ENCODE measurements around the gene SPATS2L.
"Not testable (repeated sequence)": the region's sequence is repeated elsewhere in the genome, so short reads cannot be mapped to it uniquely, and the experiment has no call there.

SPATS2L gene

GRCh38 chr2:200320991-200321390 lies 14.5 kb downstream of the SPATS2L start:
- DNase-seq: no peak

- no peak for DNase-seq
Observed at GRCh38 chr2:200321780-200322534, 15.5 kb downstream of the SPATS2L start.

- no peak for DNase-seq
Observed at GRCh38 chr2:200322607-200323006, 16.1 kb downstream of the SPATS2L start.

GRCh38 chr2:200324362-200324761 lies 17.9 kb downstream of the SPATS2L start:
- DNase-seq: no peak

- DNase-seq: no peak
Observed at GRCh38 chr2:200329384-200329783, 22.9 kb downstream of the SPATS2L start.

- no peak for DNase-seq
Observed at GRCh38 chr2:200329798-200330197, 23.3 kb downstream of the SPATS2L start.

- no peak for DNase-seq
Observed at GRCh38 chr2:200330351-200331060, 24.0 kb downstream of the SPATS2L start.

GRCh38 chr2:200331061-200331400 lies 24.5 kb downstream of the SPATS2L start:
- DNase-seq: no peak

GRCh38 chr2:200335657-200336056 lies 29.2 kb downstream of the SPATS2L start:
- DNase-seq: no peak

GRCh38 chr2:200336980-200337615 lies 30.6 kb downstream of the SPATS2L start:
- no peak for DNase-seq

GRCh38 chr2:200337621-200338020 lies 31.1 kb downstream of the SPATS2L start:
- DNase-seq: no peak

GRCh38 chr2:200338692-200339091 lies 32.2 kb downstream of the SPATS2L start:
- no peak for DNase-seq

- no peak for DNase-seq
Observed at GRCh38 chr2:200340508-200341224, 34.2 kb downstream of the SPATS2L start.

- DNase-seq: no peak
Observed at GRCh38 chr2:200341376-200341775, 34.9 kb downstream of the SPATS2L start.

GRCh38 chr2:200342235-200342634 lies 35.7 kb downstream of the SPATS2L start:
- DNase-seq: no peak

- DNase-seq: no peak
Observed at GRCh38 chr2:200342654-200343053, 36.2 kb downstream of the SPATS2L start.

- DNase-seq: not testable (repeated sequence)
Observed at GRCh38 chr2:200344202-200344601, 37.7 kb downstream of the SPATS2L start.

GRCh38 chr2:200345975-200346374 lies 39.5 kb downstream of the SPATS2L start:
- no peak for DNase-seq

- DNase-seq: no peak
Observed at GRCh38 chr2:200347301-200347700, 40.8 kb downstream of the SPATS2L start.

- DNase-seq: no peak
Observed at GRCh38 chr2:200348897-200349563, 42.5 kb downstream of the SPATS2L start.

- no peak for DNase-seq
Observed at GRCh38 chr2:200349868-200350267, 43.4 kb downstream of the SPATS2L start.

- DNase-seq: no peak
Observed at GRCh38 chr2:200350850-200351285, 44.4 kb downstream of the SPATS2L start.

GRCh38 chr2:200351815-200352214 lies 45.3 kb downstream of the SPATS2L start:
- DNase-seq: no peak

Measured in T-helper 9 cell (primary cell).